K562 (cell line): Measurements from ENCODE around the gene LECT2. TPM values are rescaled to one million over a fixed set of nuclear protein-coding genes. Genes with fewer than 3 reads are reported as not detected.

ENCODE experiments used
- CLOCK ChIP-seq: fragments of 250-450 bp; sonication (Bioruptor Pico); IDR thresholded peaks from 2 replicates; pipeline ENCODE4 v1.4.0; 2020; ENCODE audit warnings: mild to moderate bottlenecking, moderate library complexity, borderline replicate concordance
- CTCF ChIP-seq, 3 experiments: IDR thresholded peaks in 2 of 3; conservative IDR thresholded peaks in 1 of 3; 2 replicates each; pipeline ENCODE4 v1.5.1; 2011 to 2012; ENCODE audit warnings: low read length in 3 of 3, mild to moderate bottlenecking in 3 of 3, control low read depth in 2 of 3, improper control_type of control experiment in 1 of 3, inconsistent platforms in 1 of 3, low read depth in 1 of 3, mixed read lengths in 1 of 3, moderate library complexity in 1 of 3; ENCODE audit not compliant: insufficient read depth in 2 of 3
- DEAF1 ChIP-seq: fragments of 450-650 bp; formaldehyde crosslinking; IDR thresholded peaks from 2 replicates; pipeline ENCODE4 v1.4.0; 2020; ENCODE audit warnings: mild to moderate bottlenecking, moderate library complexity
- MYC ChIP-seq, 2 experiments: fragments of 250-450 bp in 1 of 2; sonication (Bioruptor Pico) in 1 of 2; IDR thresholded peaks; 2 replicates each; pipeline versions ENCODE4 v1.5.1 to v1.6.1; 2012 to 2021; ENCODE audit warnings: low read depth in 2 of 2, borderline replicate concordance in 1 of 2, improper control_type of control experiment in 1 of 2, low read length in 1 of 2, mild to moderate bottlenecking in 1 of 2, moderate library complexity in 1 of 2
- RREB1 ChIP-seq: fragments of 250-450 bp; sonication (Bioruptor Pico); IDR thresholded peaks from 2 replicates; pipeline ENCODE4 v1.4.0; 2020
- polyA plus RNA-seq, 8 experiments: library from polyadenylated mRNA; depleted of rRNA in 4 of 8; stranded (reverse) in 5 of 8; unstranded in 3 of 8; fragments of >200 nt; fragmentation: Nextera tagmentation in 2 of 8; fragmentation: Illumina TruSeq in 1 of 8; extraction: Ambion mirVana in 2 of 8; extraction: Trizol in 1 of 8; gene quantifications; 2 replicates each; pipeline versions ENCODE4 v1.2.1 to v1.2.3, GENCODE V29; 2011 to 2014; ENCODE audit warnings: inconsistent platforms in 1 of 8, missing spikeins in 1 of 8
- total RNA-seq, 7 experiments: library from RNA; depleted of rRNA in 6 of 7; stranded (reverse); fragments of >200 nt in 6 of 7; fragmentation: Illumina TruSeq in 2 of 7; extraction: Trizol in 2 of 7; gene quantifications; 2 replicates each; pipeline versions ENCODE4 v1.2.1 to v1.2.3, GENCODE V29; 2011 to 2021; ENCODE audit warnings: low replicate concordance in 1 of 7

Gene LECT2
- total and polyA plus RNA-seq, 9 of the 15 experiments (the other 6 are each of a cell fraction or from before 2014, with no cell fraction given): not detected

- TF ChIP-seq CTCF (IDR thresholded peaks at IDR 0.05 in 2 of 3, conservative IDR thresholded peaks at IDR 0.05 in 1 of 3; ENCODE audit: insufficient read depth in 2 of 3, low read depth in 1 of 3, low read length in 3 of 3): peak; percentile 61 to 83 (median 71); a peak in 5 of 6 replicates
- TF ChIP-seq CLOCK (CRISPR knock-in tag): no peak
- TF ChIP-seq RREB1 (CRISPR knock-in tag): no peak
- no peak for TF ChIP-seq MYC (IDR thresholded peaks at IDR 0.05; ENCODE audit: low read depth, low read length)
- TF ChIP-seq MYC (CRISPR knock-in tag; IDR thresholded peaks at IDR 0.05; ENCODE audit: borderline replicate concordance, low read depth): no peak
- peak; percentile 39; the same call in 1 of the 2 replicates for TF ChIP-seq DEAF1
Observed at GRCh38 chr5:135944967-135945560, 9.7 kb downstream of the LECT2 start (continued).
